AG04450 (cell line): ENCODE data around the gene CALHM5. TPM values are rescaled to one million over a fixed set of nuclear protein-coding genes. Genes with fewer than 3 reads are reported as not detected.

Source experiments
- CTCF ChIA-PET: fragments of 300-600, 350-600 bp; formaldehyde crosslinking; extraction: SDS; loops from one replicate; lab custom pipeline; 2022; ENCODE audit warnings: antibody characterized with exemption, inconsistent platforms; lab: Charles Lee
- POLR2A ChIA-PET: fragments of 350-600 bp; formaldehyde crosslinking; extraction: SDS; loops from one replicate; lab custom pipeline; 2021; ENCODE audit warnings: antibody characterized with exemption, inconsistent platforms; lab: Yijun Ruan, JAX
- DNase-seq: peaks from one replicate; pipeline ENCODE4 v3.0.0-alpha.2; 2011; ENCODE audit warnings: low read depth, low spot score
- H3K27ac ChIP-seq: one replicate; pipeline ENCODE4 v1.5.1; 2012; ENCODE audit warnings: low read depth, low read length, control low read depth
- H3K27me3 ChIP-seq: one replicate; pipeline ENCODE4 v1.6.0; 2012; ENCODE audit warnings: low read length; ENCODE audit not compliant: control insufficient read depth, insufficient read depth
- H3K4me3 ChIP-seq: 2 replicates; pipeline ENCODE4 v1.5.1; 2011; ENCODE audit warnings: mild to moderate bottlenecking, low read depth, low read length, control low read depth
- H3K9me3 ChIP-seq: 2 replicates; pipeline ENCODE4 v1.5.1; 2012; ENCODE audit warnings: low read length; ENCODE audit not compliant: control insufficient read depth, insufficient read depth
- polyA plus RNA-seq: library from polyadenylated mRNA; depleted of rRNA; stranded (reverse); fragments of >200 nt; gene quantifications from 2 replicates; pipeline ENCODE4 v1.2.3, GENCODE V29; 2011
- TF ChIP-seq, protein P1 (sequence below): IDR thresholded peaks from 2 replicates; pipeline ENCODE4 v1.5.1; 2011; ENCODE audit warnings: low read depth, low read length, control low read depth, inconsistent platforms

CALHM5 gene
- polyA plus RNA-seq, 1 experiment: 7.7 TPM

DNA sequence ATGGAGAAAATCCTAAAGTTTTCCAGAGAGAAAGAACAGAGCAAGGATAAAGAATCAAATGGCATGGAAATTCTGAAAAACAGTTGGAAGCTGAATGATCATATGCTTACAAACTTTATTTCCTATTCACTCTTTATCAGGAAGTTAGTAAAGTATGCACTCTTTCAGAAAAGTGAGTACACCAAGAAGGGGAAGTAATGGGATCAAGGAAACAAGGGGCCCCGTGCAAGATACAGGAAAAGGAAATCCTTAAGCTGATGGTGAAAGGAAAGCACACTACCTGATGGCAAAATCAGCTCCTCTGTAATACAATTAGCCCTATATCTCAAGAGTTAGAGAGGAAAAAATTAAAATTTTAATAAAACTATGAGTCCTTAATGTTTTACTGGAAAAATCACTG is 36.3 kb upstream of the CALHM5 start:
- TF ChIP-seq, protein P1, sequence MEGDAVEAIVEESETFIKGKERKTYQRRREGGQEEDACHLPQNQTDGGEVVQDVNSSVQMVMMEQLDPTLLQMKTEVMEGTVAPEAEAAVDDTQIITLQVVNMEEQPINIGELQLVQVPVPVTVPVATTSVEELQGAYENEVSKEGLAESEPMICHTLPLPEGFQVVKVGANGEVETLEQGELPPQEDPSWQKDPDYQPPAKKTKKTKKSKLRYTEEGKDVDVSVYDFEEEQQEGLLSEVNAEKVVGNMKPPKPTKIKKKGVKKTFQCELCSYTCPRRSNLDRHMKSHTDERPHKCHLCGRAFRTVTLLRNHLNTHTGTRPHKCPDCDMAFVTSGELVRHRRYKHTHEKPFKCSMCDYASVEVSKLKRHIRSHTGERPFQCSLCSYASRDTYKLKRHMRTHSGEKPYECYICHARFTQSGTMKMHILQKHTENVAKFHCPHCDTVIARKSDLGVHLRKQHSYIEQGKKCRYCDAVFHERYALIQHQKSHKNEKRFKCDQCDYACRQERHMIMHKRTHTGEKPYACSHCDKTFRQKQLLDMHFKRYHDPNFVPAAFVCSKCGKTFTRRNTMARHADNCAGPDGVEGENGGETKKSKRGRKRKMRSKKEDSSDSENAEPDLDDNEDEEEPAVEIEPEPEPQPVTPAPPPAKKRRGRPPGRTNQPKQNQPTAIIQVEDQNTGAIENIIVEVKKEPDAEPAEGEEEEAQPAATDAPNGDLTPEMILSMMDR: no peak
- H3K27ac ChIP-seq: no peak overlapping the region
- ChIA-PET CTCF (interaction anchor here (1.7 kb wide), 1 partner anchor 36 kb away, joined by 5 read pairs; the partner anchor contains the start of gene CALHM5), POLR2A (no interaction called here)
- H3K27me3 ChIP-seq: no peaks in the 10 kb centered on the region
- DNase-seq: no peak
- H3K4me3 ChIP-seq: no peak overlapping the region
- H3K9me3 ChIP-seq: no peaks in the 10 kb centered on the region

GRCh38 chr6:116476002-116476678 is 35.3 kb upstream of the CALHM5 start:
- no peak for DNase-seq
- CTCF ChIA-PET: no interaction called here

DNA sequence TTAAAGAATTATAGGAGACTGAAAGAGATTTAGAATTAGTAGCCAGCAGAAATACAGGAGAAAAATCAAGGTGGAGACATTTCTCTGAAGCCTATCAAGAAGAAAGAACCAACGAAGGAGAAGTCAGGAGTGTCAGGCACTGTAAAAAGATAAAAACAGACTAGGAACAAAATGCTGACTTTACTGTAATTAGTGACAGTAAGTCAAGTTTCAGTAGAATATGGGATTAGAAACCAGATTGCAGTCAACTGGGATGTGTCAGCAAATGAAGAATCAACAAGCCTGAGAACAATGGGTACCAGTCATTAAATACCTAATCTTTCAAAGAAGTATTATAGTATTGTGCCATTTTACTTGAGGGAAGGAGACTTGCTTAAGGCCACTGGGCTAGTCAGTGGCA is 28.7 kb upstream of the CALHM5 start:
- ChIA-PET POLR2A (no interaction called here), CTCF (no interaction called here)
- Histone ChIP-seq H3K4me3 (no peak overlapping the region), H3K27me3 (no peaks in the 10 kb centered on the region), H3K9me3 (no peaks in the 10 kb centered on the region), H3K27ac (no peak overlapping the region)
- no peak for DNase-seq
- TF ChIP-seq, protein P1: no peak

More at GRCh38 chr6:116476002-116476678, 35.3 kb upstream of the CALHM5 start:
- no peaks in the 10 kb centered on the region for H3K27me3 ChIP-seq
- no peak overlapping the region for H3K27ac ChIP-seq
- no peak overlapping the region for H3K4me3 ChIP-seq
- POLR2A ChIA-PET: no interaction called here
- TF ChIP-seq, protein P1: no peak
- no peaks in the 10 kb centered on the region for H3K9me3 ChIP-seq

DNA sequence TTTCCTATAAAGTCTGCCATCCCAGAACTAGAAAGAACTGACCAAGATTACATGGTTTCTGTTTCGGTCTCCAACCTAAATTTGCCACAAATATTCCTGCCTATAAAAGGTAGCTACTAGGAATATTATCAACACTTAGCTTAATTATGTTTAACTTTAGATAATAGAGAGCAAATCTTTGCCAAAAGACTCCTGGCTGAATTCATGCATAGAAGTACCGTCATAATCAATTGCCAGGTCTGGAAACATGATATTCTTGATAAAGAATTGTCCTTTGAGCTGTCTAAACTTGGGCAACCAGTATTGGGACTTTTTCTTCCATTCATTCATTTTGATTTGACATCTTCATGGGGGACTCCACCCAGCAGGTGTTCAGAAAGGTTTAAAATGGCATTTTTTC is 27.8 kb upstream of the CALHM5 start:
- H3K27ac ChIP-seq: no peak overlapping the region
- ChIA-PET CTCF (no interaction called here), POLR2A (no interaction called here)
- no peak for DNase-seq
- H3K9me3 ChIP-seq: no peaks in the 10 kb centered on the region
- H3K4me3 ChIP-seq: no peak overlapping the region
- H3K27me3 ChIP-seq: no peaks in the 10 kb centered on the region
- TF ChIP-seq, protein P1: no peak

DNA sequence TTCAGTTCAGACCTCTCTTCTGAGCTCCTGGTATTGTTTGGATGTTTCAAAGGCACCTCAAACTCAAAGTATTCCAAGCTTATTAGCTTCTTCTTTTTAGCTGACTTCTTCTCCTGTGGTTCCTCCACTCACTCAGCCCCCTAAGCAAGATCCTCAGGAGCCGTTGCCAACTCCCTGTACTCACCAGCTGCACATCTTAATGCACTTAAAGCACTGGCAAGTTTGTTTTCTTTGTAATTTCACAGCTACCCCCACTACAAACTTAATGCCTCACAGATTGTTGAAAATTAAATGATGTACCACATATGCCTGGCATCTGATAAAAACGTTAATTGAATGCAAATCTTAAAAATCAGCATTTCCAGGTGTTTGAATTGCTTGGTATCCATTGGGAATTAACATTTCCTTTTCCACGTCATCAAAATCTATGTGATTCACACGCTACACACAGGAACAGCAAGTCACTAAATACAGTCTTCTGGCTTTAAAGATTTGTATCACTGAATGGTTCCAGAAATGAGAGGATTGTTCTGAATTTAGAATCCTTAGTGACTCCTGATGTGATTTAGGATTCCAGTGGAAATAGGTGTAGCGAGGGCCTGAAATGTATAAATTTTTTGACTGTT is 25.8 kb upstream of the CALHM5 start:
- POLR2A ChIA-PET: no interaction called here
- no peaks in the 10 kb centered on the region for H3K27me3 ChIP-seq
- H3K27ac ChIP-seq: no peak overlapping the region
- H3K4me3 ChIP-seq: no peak overlapping the region
- TF ChIP-seq, protein P1: no peak
- no peaks in the 10 kb centered on the region for H3K9me3 ChIP-seq
- CTCF ChIA-PET: interaction anchor here (0.6 kb wide), 1 partner anchor 50 kb away, joined by 4 read pairs; no protein-coding TSS in a partner anchor
- DNase-seq: no peak
